Esophagus muscularis mucosa (tissue), 4 donors: ENCODE data around the gene EGFL8. TPM values are rescaled to one million over a fixed set of nuclear protein-coding genes. Genes with fewer than 3 reads are reported as not detected.

Experiments used
- DNase-seq: peaks from one replicate; pipeline ENCODE4 v3.0.0-alpha.2; 2017; ENCODE audit errors: extremely low spot score
- H3K27ac ChIP-seq, 4 donors: fragments of 200-600 bp; sonication (generic); replicated peaks in 1 of 4; 1 replicate in 3 of 4; 2 replicates in 1 of 4; pipeline ENCODE4 v1.5.1; 2016 to 2019; ENCODE audit warnings: mild to moderate bottlenecking in 1 of 4
- H3K27me3 ChIP-seq, 4 donors: fragments of 200-600 bp; sonication (generic); one replicate each; pipeline versions ENCODE4 v1.5.1 to v1.6.0; 2016 to 2019
- H3K36me3 ChIP-seq, 4 donors: fragments of 200-600 bp; sonication (generic); one replicate each; pipeline ENCODE4 v1.5.1; 2016 to 2019
- H3K4me1 ChIP-seq, 4 donors: fragments of 200-600 bp; sonication (generic); one replicate each; pipeline ENCODE4 v1.5.1; 2016 to 2019
- H3K4me3 ChIP-seq, 4 donors: fragments of 200-600 bp; sonication (generic); 1 replicate in 2 of 4; 2 replicates in 2 of 4; pipeline ENCODE4 v1.5.1; 2016 to 2019; ENCODE audit warnings: mild to moderate bottlenecking in 4 of 4, moderate library complexity in 1 of 4
- H3K9me3 ChIP-seq, 4 donors: fragments of 200-600 bp; sonication (generic); 1 replicate in 3 of 4; 2 replicates in 1 of 4; pipeline ENCODE4 v1.5.1; 2016 to 2019
- EP300 ChIP-seq: sonication (generic); formaldehyde crosslinking; IDR thresholded peaks from one replicate; pipeline ENCODE4 v1.6.1; 2017; ENCODE audit warnings: antibody characterized with exemption
- POLR2A ChIP-seq: fragments of 450-650 bp; IDR thresholded peaks from one replicate; pipeline ENCODE4 v1.6.1; 2017; ENCODE audit warnings: antibody characterized with exemption, moderate library complexity, mild to moderate bottlenecking, low read depth
- POLR2AphosphoS5 ChIP-seq, 2 donors: sonication (generic); formaldehyde crosslinking; IDR thresholded peaks; one replicate each; pipeline ENCODE4 v1.6.1; 2017; ENCODE audit warnings: antibody characterized with exemption in 2 of 2
- WGBS: methylation state at CpG from one replicate; pipeline ENCODE4 v1.1.5; 2018; 5-methylcytosine and 5-hydroxymethylcytosine counted together
- intact Hi-C: fragments of 100-400 bp; cut with DNase I; formaldehyde crosslinking; loops from one replicate; pipeline ENCODE4 v1.15.1; 2023
- total RNA-seq, 4 donors: library from RNA; depleted of rRNA; stranded (reverse); fragments of >200 nt; gene quantifications; one replicate each; pipeline versions ENCODE4 v1.1.0 to v1.2.1, GENCODE V29; 2016
- TF ChIP-seq, protein P1 (sequence below), 3 experiments: fragments of 200-600 bp in 2 of 3; fragments of 450-650 bp in 1 of 3; sonication (generic) in 2 of 3; IDR thresholded peaks; one replicate each; pipeline ENCODE4 v1.5.1; 2017 to 2019; ENCODE audit warnings: antibody characterized with exemption in 3 of 3, mild to moderate bottlenecking in 2 of 3, moderate library complexity in 1 of 3

The EGFL8 gene
- total RNA-seq, 4 donors from 2014 or later = 8.1 to 20.7 (median 13.9) TPM

DNA sequence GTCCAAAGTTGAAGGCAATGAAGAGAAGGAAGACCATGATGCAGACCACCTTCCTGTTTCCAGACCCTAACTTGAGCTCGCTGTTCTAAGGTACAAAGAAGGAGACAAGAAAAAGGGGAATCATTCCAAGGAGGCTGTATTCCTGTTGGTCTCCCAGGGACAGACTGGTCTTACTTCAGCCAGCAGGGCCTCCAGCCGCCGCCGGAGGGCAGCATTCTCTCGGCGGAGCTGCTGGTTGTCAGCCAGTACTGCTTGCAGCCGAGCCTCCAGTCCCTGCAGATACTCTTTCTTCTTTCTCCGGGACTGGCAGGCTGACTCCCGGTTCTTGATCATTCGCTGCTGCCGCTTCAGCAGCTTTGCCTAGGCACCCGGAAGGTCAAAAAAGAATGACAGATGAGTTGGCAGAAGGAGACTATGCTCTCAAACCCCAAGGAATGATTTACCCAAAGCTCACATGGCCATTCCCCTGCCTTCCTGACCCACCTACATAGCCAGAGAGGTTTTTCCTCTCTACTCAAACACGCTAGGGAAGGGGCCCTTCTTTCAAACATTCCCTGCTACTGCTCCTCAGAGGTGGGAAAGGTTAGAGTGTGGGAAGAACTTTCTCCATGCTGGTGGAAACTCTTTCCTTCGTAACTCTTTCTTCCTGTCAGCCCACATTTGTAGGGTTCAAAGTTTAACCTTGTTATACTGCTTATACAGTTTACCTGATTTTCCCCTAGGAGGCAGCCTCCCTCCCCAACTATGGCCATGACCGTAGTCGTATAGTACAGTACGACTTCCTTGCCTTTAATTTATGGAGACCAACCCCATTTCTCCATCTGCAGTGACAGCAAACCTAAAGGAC is 45.4 kb upstream of the EGFL8 start:
- Histone ChIP-seq H3K4me3 (no peak overlapping the region), H3K36me3 (peaks cover 50 to 92% (median 89%) of the 10 kb centered on the region in 4 donors), H3K4me1 (peaks cover 21 to 35% (median 28%) of the 10 kb centered on the region in 4 donors), H3K27me3 (no peaks in the 10 kb centered on the region), H3K9me3 (no peaks in the 10 kb centered on the region), H3K27ac (peak overlapping the region; percentile 52 to 68 (median 64))
- intact Hi-C loops = loop anchor here (2.0 kb wide), 1 partner anchor 36 kb away; the partner anchor contains the start of gene PPT2
- TF ChIP-seq POLR2A (no peak), POLR2AphosphoS5 (IDR thresholded peaks at IDR 0.05) (peak; percentile 62 to 78), EP300 (no peak)
- TF ChIP-seq, protein P1, sequence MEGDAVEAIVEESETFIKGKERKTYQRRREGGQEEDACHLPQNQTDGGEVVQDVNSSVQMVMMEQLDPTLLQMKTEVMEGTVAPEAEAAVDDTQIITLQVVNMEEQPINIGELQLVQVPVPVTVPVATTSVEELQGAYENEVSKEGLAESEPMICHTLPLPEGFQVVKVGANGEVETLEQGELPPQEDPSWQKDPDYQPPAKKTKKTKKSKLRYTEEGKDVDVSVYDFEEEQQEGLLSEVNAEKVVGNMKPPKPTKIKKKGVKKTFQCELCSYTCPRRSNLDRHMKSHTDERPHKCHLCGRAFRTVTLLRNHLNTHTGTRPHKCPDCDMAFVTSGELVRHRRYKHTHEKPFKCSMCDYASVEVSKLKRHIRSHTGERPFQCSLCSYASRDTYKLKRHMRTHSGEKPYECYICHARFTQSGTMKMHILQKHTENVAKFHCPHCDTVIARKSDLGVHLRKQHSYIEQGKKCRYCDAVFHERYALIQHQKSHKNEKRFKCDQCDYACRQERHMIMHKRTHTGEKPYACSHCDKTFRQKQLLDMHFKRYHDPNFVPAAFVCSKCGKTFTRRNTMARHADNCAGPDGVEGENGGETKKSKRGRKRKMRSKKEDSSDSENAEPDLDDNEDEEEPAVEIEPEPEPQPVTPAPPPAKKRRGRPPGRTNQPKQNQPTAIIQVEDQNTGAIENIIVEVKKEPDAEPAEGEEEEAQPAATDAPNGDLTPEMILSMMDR (IDR thresholded peaks at IDR 0.05) = peak; percentile 96 to 97 (median 96)
- WGBS = 15% methylated on average over 17 of the region's 17 CpGs
- no peak for DNase-seq

DNA sequence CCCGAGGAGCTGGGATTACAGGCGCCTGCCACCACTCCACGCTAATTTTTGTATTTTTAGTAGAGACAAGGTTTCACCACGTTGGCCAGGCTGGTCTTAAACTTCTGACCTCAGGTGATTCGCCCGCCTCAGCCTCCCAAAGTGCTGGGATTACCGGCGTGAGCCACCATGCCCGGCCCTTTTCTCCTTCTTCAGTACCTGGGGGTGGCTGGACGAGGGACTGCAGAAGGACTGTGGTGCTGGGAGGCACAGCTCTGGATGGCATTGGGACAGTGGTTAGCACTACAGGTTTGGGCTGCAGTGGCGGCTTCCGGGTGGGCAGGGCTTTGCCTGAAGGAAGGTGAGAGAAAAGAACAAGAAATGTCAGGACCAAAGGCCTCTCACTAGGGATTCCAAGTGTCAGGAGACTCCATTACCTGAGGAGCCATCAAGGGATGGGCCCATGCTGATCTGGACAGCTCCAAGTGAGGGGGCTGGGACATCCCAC is 43.8 kb upstream of the EGFL8 start:
- WGBS = 94% methylated on average over 12 of the region's 12 CpGs
- TF ChIP-seq EP300 = no peak
- TF ChIP-seq, protein P1 (IDR thresholded peaks at IDR 0.05) = no peak
- no peak for TF ChIP-seq POLR2A
- TF ChIP-seq POLR2AphosphoS5 (IDR thresholded peaks at IDR 0.05) = no peak
- H3K27ac ChIP-seq = no peak overlapping the region
- intact Hi-C loops = no loop called here
- H3K36me3 ChIP-seq = peaks cover 63 to 99% (median 95%) of the 10 kb centered on the region in 4 donors
- DNase-seq = no peak
- no peak overlapping the region for H3K4me3 ChIP-seq
- H3K27me3 ChIP-seq = no peaks in the 10 kb centered on the region
- H3K9me3 ChIP-seq = no peaks in the 10 kb centered on the region
- peaks cover 11 to 24% (median 16%) of the 10 kb centered on the region in 4 donors for H3K4me1 ChIP-seq

DNA sequence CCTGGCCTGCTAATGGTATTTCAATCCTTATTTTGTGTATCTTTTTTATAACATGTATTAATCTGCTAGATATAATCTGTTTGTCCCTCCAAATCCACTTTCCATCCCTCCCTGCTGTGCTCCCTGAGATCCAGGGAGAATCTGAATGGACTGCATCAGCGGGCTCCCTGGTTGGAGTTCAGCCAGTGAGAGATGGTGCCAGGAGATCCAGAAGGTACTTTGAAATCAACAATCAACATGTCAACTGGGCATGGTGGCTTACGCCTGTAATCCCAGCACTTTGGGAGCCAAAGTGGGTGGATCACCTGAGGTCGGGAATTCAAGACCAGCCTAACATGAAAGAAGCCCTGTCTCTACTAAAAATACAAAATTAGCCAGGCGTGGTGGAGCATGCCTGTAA is 40.7 kb upstream of the EGFL8 start:
- Histone ChIP-seq H3K27ac (no peak overlapping the region), H3K36me3 (peaks cover 44 to 83% (median 76%) of the 10 kb centered on the region in 4 donors), H3K27me3 (no peaks in the 10 kb centered on the region), H3K9me3 (no peaks in the 10 kb centered on the region), H3K4me3 (no peak overlapping the region), H3K4me1 (peaks cover 25 to 46% (median 34%) of the 10 kb centered on the region in 4 donors)
- no peak for DNase-seq
- intact Hi-C loops = no loop called here
- no peak for TF ChIP-seq POLR2A
- TF ChIP-seq EP300 = no peak
- no peak for TF ChIP-seq POLR2AphosphoS5 (IDR thresholded peaks at IDR 0.05)
- TF ChIP-seq, protein P1 (IDR thresholded peaks at IDR 0.05) = no peak
- WGBS = 92% methylated on average over 4 of the region's 4 CpGs

DNA sequence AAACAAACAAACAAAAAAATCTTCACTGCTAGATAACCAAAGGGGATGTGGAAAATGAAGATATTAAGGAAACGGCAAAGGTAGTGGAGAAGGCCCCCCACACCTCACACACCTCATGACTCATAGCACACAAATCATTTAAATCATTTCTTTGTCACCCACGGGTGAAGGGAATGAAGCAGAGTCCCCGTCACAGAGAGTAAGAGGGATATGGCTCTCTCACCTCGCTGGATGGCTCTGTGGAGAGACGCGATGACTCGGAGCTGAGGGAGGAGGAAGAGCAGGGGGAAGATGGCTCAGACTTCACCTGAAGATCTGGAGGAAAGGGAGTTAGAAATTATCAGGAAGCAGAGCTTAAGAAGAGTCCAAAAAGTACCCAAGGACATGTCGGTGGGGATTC is 37.5 kb upstream of the EGFL8 start:
- TF ChIP-seq, protein P1 (IDR thresholded peaks at IDR 0.05) = no peak
- TF ChIP-seq EP300 = no peak
- no peak for TF ChIP-seq POLR2AphosphoS5 (IDR thresholded peaks at IDR 0.05)
- no peak for TF ChIP-seq POLR2A
- no peak for DNase-seq
- peaks cover 29 to 48% (median 38%) of the 10 kb centered on the region in 4 donors for H3K4me1 ChIP-seq
- H3K4me3 ChIP-seq = peak overlapping the region; percentile 80 to 92 (median 86)
- H3K27me3 ChIP-seq = no peaks in the 10 kb centered on the region
- no peaks in the 10 kb centered on the region for H3K9me3 ChIP-seq
- 64% methylated on average over 8 of the region's 8 CpGs for WGBS
- intact Hi-C loops = no loop called here
- peak overlapping the region in 3 of 4 donors; percentile 85 to 94 (median 92) for H3K27ac ChIP-seq
- H3K36me3 ChIP-seq = peaks cover 28 to 52% (median 46%) of the 10 kb centered on the region in 4 donors
